ENCODE measurements around the gene OSBP2. TPM values are rescaled to one million over a fixed set of nuclear protein-coding genes. Genes with fewer than 3 reads are reported as not detected.

The OSBP2 gene
- polyA plus RNA-seq, 1 donor (not counting 4 experiments of a cell fraction or from before 2014, with no cell fraction given): 3.0 TPM

DNA sequence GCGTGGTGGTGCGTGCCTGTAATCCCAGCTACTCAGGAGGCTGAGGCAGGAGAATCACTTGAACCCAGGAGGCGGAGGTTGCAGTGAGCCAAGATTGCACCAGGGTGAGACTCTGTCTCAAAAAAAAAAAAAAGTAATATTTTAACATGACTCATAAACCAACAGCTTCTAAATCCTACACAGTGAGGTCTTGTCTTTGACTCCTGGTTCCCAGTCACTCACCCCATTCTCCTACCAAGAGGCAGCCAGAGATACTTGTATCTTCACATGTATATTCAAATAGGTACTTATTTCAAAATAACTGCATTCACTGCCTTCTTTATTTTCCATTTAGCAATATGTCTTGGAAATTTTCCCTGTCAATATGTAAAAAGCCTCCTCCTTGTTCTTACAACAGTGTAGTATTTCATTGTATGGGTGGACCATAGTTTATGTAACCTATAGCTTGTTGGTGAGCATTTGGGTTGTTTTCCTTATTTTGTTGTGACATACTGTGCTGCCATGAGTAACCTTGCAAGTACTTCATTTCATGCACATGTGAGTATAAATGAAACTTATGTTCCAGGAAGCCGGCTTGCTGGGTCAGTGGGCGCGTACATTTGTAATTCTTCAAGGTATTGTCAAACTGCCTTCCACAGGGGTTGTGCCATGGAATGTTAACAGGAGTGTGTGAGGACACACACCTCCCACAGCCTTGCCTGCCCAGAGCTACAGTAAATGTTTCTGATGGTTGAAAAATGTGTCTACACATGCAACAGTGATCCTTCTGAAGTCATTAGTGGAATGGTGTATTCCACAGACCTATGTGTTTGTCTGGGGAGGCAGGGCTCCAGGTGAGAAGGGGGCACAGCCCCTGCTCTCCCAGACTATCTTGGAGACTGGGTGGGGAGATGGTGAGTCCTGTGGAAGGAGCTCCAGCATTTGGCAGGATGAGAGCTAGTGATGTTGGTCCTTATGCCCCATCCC is 47.9 kb downstream of the OSBP2 start:
- no peaks in the 10 kb centered on the region for H3K36me3 ChIP-seq (ENCODE audit: control insufficient read depth in 2 of 2, extremely low read depth in 1 of 2, insufficient read depth in 2 of 2, low read length in 2 of 2)
- H3K9me1 ChIP-seq (ENCODE audit: control insufficient read depth, extremely low read depth, insufficient read depth, low read length): no peaks in the 10 kb centered on the region
- no peak overlapping the region for H3K4me3 ChIP-seq (ENCODE audit: control insufficient read depth in 2 of 3, extremely low read depth in 1 of 3, insufficient read depth in 2 of 3, low read depth in 1 of 3, low read length in 3 of 3)
- TF ChIP-seq EZH2 (IDR thresholded peaks at IDR 0.05; ENCODE audit: low read length) (no peak), CTCF (optimal IDR thresholded peaks at IDR 0.05 in 1 of 3, IDR thresholded peaks at IDR 0.05 in 1 of 3, conservative IDR thresholded peaks at IDR 0.05 in 1 of 3; ENCODE audit: extremely low read depth in 1 of 3, insufficient read depth in 2 of 3, low read length in 3 of 3) (no peak)
- H3K79me2 ChIP-seq (ENCODE audit: control insufficient read depth, insufficient read depth, low read length): no peaks in the 10 kb centered on the region
- H2AFZ ChIP-seq (ENCODE audit: control insufficient read depth, low read length): no peak overlapping the region
- dilution Hi-C loops (cut with MboI; ENCODE audit: extremely low pct_ligation_motif_present, low sequenced_read_pairs): no loop called here
- FAIRE-seq: no peak
- no peaks in the 10 kb centered on the region for H3K4me1 ChIP-seq (ENCODE audit: control insufficient read depth, extremely low read depth, insufficient read depth, low read length)
- no peak overlapping the region for H3K9ac ChIP-seq (ENCODE audit: control insufficient read depth, extremely low read depth, insufficient read depth, low read length)
- H3K27ac ChIP-seq (ENCODE audit: control insufficient read depth, insufficient read depth, low read length): no peak overlapping the region
- no peaks in the 10 kb centered on the region for H4K20me1 ChIP-seq (ENCODE audit: control insufficient read depth, extremely low read depth, insufficient read depth, low read length)
- no peaks in the 10 kb centered on the region for H3K9me3 ChIP-seq (ENCODE audit: control insufficient read depth, low read depth, low read length)
- H3K4me2 ChIP-seq (ENCODE audit: control insufficient read depth, extremely low read depth, insufficient read depth, low read depth, low read length): no peak overlapping the region
- no peak for DNase-seq (ENCODE audit: low read depth, low spot score)
- H3K27me3 ChIP-seq (ENCODE audit: control insufficient read depth, extremely low read depth, insufficient read depth, low read length): no peaks in the 10 kb centered on the region

DNA sequence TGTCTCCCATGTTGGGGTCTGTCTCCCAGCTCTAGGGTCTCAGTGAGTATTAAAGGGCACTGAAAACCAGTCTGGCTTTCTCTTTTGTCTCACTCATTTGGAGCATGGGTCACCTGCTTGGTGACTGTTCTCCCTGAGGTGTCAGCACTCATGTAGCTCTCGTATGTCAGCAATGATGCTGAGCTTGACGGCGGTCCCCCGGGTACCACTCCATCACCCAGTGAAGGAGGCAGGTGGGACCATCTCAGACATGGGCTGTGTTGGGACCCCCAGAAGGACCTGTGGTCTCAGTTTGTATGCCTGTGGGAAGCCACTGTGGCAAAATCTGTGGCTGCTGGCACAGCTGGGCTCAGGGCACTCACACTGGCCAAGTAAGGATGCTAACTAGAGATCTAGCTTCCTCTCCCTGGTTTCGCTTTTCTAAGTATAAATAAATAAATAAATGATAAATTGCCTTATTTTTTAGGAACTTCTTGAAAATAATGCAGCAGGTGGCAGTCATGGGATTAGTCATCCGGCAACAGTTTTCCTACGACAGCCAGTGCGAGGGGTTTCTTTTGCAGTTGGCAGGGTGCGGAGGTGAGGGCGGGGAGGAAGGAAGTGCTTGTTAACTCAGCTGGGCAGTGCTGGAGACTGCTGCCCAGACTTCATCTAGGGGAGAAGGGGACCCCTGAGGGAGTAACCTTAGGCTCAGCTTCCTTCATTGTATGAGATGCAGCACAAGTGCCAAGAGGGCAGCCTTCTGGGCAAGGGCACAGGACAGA is 48.8 kb downstream of the OSBP2 start:
- H4K20me1 ChIP-seq (ENCODE audit: control insufficient read depth, extremely low read depth, insufficient read depth, low read length): no peaks in the 10 kb centered on the region
- dilution Hi-C loops (cut with MboI; ENCODE audit: extremely low pct_ligation_motif_present, low sequenced_read_pairs): no loop called here

More for the DNA sequence above, 48.8 kb downstream of the OSBP2 start:
- H3K9me1 ChIP-seq (ENCODE audit: control insufficient read depth, extremely low read depth, insufficient read depth, low read length): no peaks in the 10 kb centered on the region
- H3K36me3 ChIP-seq (ENCODE audit: control insufficient read depth in 2 of 2, extremely low read depth in 1 of 2, insufficient read depth in 2 of 2, low read length in 2 of 2): no peaks in the 10 kb centered on the region
- H3K9me3 ChIP-seq (ENCODE audit: control insufficient read depth, low read depth, low read length): no peaks in the 10 kb centered on the region
- H2AFZ ChIP-seq (ENCODE audit: control insufficient read depth, low read length): no peak overlapping the region
- H3K4me3 ChIP-seq (ENCODE audit: control insufficient read depth in 2 of 3, extremely low read depth in 1 of 3, insufficient read depth in 2 of 3, low read depth in 1 of 3, low read length in 3 of 3): no peak overlapping the region
- FAIRE-seq: no peak
- no peak for DNase-seq (ENCODE audit: low read depth, low spot score)
- TF ChIP-seq CTCF (optimal IDR thresholded peaks at IDR 0.05 in 1 of 3, IDR thresholded peaks at IDR 0.05 in 1 of 3, conservative IDR thresholded peaks at IDR 0.05 in 1 of 3; ENCODE audit: extremely low read depth in 1 of 3, insufficient read depth in 2 of 3, low read length in 3 of 3): no peak
- no peak for TF ChIP-seq EZH2 (IDR thresholded peaks at IDR 0.05; ENCODE audit: low read length)
- no peaks in the 10 kb centered on the region for H3K4me1 ChIP-seq (ENCODE audit: control insufficient read depth, extremely low read depth, insufficient read depth, low read length)
- H3K9ac ChIP-seq (ENCODE audit: control insufficient read depth, extremely low read depth, insufficient read depth, low read length): no peak overlapping the region
- no peak overlapping the region for H3K27ac ChIP-seq (ENCODE audit: control insufficient read depth, insufficient read depth, low read length)
- H3K79me2 ChIP-seq (ENCODE audit: control insufficient read depth, insufficient read depth, low read length): no peaks in the 10 kb centered on the region
- no peak overlapping the region for H3K4me2 ChIP-seq (ENCODE audit: control insufficient read depth, extremely low read depth, insufficient read depth, low read depth, low read length)
- H3K27me3 ChIP-seq (ENCODE audit: control insufficient read depth, extremely low read depth, insufficient read depth, low read length): no peaks in the 10 kb centered on the region

Data from keratinocyte (primary cell).